ENCODE measurements around the gene IL25. TPM values are rescaled to one million over a fixed set of nuclear protein-coding genes. Genes with fewer than 3 reads are reported as not detected.
"Not testable (repeated sequence)": the region's sequence is repeated elsewhere in the genome, so short reads cannot be mapped to it uniquely, and the experiment has no call there.

Gene IL25
- total and polyA plus RNA-seq, 2 of the 8 experiments (the other 6 are each of a cell fraction or from before 2014, with no cell fraction given): not detected

- H3K56ac ChIP-seq (replicated peaks; ENCODE audit: insufficient read length, low read depth, low read length); POLR2A ChIA-PET (ENCODE audit: partially characterized antibody); H4K8ac ChIP-seq (ENCODE audit: extremely low read depth, insufficient read depth, low read length); H2AFZ ChIP-seq (ENCODE audit: low read length); H3K79me1 ChIP-seq (ENCODE audit: low read depth, low read length); H2AK5ac ChIP-seq (ENCODE audit: low read depth, low read length); H3K9ac ChIP-seq (replicated peaks in 1 of 4; ENCODE audit: extremely low read depth in 1 of 4, low read depth in 3 of 4, low read length in 3 of 4); H2BK12ac ChIP-seq (ENCODE audit: low read depth, low read length); H3K36me3 ChIP-seq (ENCODE audit: control insufficient read depth in 2 of 4, insufficient read depth in 4 of 4, low read length in 3 of 4); DNase-seq (ENCODE audit: low read depth in 1 of 2, low spot score in 2 of 2); H3K23me2 ChIP-seq (ENCODE audit: low read depth, low read length); H3K4me3 ChIP-seq (ENCODE audit: extremely low read depth in 1 of 4, insufficient read depth in 2 of 4, low read depth in 3 of 4, low read length in 4 of 4); H3K27me3 ChIP-seq (replicated peaks in 1 of 4; ENCODE audit: control insufficient read depth in 3 of 4, extremely low read depth in 1 of 4, insufficient read depth in 3 of 4, low read length in 3 of 4); H3K79me2 ChIP-seq (ENCODE audit: control insufficient read depth in 1 of 2, insufficient read depth in 2 of 2, low read length in 2 of 2); H4K5ac ChIP-seq (ENCODE audit: insufficient read length, low read depth, low read length); H3K18ac ChIP-seq (ENCODE audit: extremely low read depth, low read length); H4K20me1 ChIP-seq (replicated peaks in 1 of 2; ENCODE audit: control insufficient read depth in 1 of 2, insufficient read depth in 2 of 2, low read length in 2 of 2); H4K91ac ChIP-seq (replicated peaks; ENCODE audit: insufficient read length, low read length); H3K4me1 ChIP-seq (replicated peaks in 1 of 4; ENCODE audit: control insufficient read depth in 3 of 4, insufficient read depth in 4 of 4, low read length in 3 of 4); H3K27ac ChIP-seq (ENCODE audit: low read depth, low read length); H3K14ac ChIP-seq (ENCODE audit: insufficient read length); H3K23ac ChIP-seq (ENCODE audit: insufficient read length); H2BK5ac ChIP-seq (ENCODE audit: low read depth, low read length); H2BK120ac ChIP-seq (replicated peaks; ENCODE audit: low read depth, low read length); FAIRE-seq; H3K4ac ChIP-seq (replicated peaks; ENCODE audit: insufficient read length, low read depth, low read length); H2BK15ac ChIP-seq (ENCODE audit: low read length); H3K9me3 ChIP-seq (ENCODE audit: insufficient read depth in 2 of 2, low read depth in 1 of 2, low read length in 1 of 2); H3K4me2 ChIP-seq (ENCODE audit: insufficient read depth in 1 of 2, low read depth in 2 of 2, low read length in 2 of 2); H2BK20ac ChIP-seq (ENCODE audit: low read length): not testable (repeated sequence)
- CTCF ChIA-PET (ENCODE audit: partially characterized antibody): interaction anchor here (1.3 kb wide), 1 partner anchor 21 kb away, joined by 3 read pairs; no protein-coding TSS in a partner anchor
- WGBS, 2 experiments (ENCODE audit: extremely low coverage in 1 of 2, insufficient coverage in 1 of 2, insufficient read length in 1 of 2, insufficient replicate concordance in 2 of 2, low coverage in 1 of 2, low lambda C conversion rate in 2 of 2, missing lambda C conversion rate in 1 of 2): 89% methylated on average over 11 of the region's 16 CpGs; no CpG with 5 or more reads in 1 of the 2 experiments
Measured at GRCh38 chr14:23400496-23401149, 28.0 kb downstream of the IL25 start.

Measured in H1 (cell line).